GM12801 (cell line): ENCODE data around the gene PRKCH.

ENCODE experiments used
- TF ChIP-seq, protein P1 (sequence below): IDR thresholded peaks from one replicate; pipeline ENCODE4 v1.5.1; 2011; ENCODE audit warnings: control low read depth; ENCODE audit not compliant: insufficient read length; ENCODE audit errors: extremely low read depth

The PRKCH gene

DNA sequence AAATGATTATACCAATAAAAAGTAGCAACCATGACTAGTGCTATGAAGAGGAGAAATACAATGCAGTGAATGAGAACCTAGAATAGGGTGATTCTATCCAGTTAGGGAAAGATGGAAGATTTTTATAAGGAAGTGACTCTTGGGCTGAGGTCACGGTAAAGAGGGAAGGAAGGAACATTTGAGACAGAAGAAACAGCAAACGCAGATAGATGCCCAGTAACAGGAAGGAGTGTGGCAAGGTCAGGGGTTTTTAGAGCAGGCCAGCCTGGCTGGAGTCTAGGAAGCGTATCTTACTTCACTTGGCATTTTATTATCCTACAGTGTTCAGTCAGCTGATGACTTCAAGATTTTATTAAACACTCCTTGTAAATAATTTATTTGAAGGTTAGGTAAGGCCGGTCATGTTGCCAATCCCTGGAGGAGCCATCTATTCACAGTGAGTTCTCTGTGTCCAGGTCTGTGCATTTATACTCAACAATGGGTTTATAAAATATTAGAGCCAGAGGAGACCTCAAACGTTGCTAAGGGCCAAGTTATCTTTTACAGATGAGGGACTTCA, 170.6 kb downstream of the PRKCH start:
- TF ChIP-seq, protein P1, sequence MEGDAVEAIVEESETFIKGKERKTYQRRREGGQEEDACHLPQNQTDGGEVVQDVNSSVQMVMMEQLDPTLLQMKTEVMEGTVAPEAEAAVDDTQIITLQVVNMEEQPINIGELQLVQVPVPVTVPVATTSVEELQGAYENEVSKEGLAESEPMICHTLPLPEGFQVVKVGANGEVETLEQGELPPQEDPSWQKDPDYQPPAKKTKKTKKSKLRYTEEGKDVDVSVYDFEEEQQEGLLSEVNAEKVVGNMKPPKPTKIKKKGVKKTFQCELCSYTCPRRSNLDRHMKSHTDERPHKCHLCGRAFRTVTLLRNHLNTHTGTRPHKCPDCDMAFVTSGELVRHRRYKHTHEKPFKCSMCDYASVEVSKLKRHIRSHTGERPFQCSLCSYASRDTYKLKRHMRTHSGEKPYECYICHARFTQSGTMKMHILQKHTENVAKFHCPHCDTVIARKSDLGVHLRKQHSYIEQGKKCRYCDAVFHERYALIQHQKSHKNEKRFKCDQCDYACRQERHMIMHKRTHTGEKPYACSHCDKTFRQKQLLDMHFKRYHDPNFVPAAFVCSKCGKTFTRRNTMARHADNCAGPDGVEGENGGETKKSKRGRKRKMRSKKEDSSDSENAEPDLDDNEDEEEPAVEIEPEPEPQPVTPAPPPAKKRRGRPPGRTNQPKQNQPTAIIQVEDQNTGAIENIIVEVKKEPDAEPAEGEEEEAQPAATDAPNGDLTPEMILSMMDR, result no peak

DNA sequence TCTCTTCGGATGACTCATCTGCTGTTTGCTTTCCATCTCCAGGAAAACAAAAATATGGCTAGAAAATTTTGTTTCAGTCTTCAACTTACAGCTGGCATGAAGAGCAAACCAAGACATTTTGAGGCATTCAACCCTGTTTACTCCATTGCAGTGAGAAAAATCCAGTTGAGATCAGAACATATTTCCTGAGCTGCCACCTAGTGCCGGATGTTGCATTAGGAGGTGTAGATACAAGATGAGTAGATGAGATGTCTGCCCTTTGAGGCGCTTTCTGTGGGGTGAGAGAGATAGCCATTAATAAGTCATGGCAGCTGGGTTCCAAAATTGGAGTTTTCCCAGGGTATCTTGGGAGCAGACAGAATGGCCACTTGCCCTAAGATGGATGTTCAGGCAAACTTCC, 171.1 kb downstream of the PRKCH start:
- TF ChIP-seq, protein P1, result no peak

DNA sequence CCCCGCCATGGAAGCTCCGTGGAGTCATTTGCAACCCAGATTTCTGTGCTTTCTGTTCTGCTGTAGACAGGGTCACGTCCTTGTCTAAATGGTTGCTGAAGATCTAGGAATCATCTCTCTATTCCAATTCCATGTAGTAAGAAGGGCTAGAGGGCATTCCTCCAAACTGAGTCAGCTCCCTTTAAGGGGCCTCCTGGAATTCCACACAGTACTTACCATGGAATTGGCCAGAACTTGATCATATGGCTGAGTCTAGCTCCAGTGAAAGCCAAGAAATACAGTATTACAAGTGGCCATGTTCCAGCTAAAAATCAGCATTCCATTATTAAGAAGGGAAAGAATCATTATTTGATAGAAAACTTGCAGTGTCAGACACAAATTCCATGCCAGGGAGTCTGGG, 171.9 kb downstream of the PRKCH start:
- TF ChIP-seq, protein P1, result no peak

DNA sequence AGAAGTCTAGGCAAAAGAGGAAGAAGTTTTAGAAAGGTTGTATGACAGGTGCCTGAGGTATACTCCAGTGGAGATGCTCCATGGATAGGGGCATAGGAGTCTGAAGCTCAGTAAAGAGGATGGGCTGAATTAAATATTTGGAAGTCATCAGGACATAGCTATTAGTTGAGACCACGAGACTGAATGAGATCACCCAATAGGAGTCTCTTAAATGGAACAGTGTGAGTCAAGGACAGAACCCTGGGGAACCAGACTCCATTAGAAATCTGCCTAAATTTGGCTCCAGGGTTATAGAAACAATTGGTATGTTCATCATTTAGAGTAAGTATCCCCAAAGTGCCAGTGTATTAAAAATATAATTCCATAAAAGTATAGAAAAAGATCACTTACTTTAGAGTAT, 172.6 kb downstream of the PRKCH start:
- TF ChIP-seq, protein P1, result no peak

DNA sequence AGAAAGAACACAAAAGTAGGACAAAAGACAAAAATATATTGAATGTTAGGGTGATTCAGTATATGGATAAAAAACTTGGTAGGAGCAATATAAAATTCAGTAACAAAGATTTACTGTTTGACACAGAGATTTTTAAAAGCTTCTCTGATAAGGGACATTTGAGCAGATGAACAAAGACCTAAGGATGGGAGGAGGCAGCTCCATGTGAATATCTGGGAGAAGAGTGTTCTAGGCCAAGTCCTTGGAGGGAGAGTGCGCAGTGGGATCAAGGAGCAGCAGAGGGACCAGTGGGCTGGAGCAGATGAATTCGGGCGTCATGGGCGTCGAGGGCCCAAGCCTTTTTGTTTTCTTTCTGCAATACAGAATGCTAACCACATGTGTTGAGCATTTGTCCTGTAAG, 174.4 kb downstream of the PRKCH start:
- TF ChIP-seq, protein P1, result no peak

DNA sequence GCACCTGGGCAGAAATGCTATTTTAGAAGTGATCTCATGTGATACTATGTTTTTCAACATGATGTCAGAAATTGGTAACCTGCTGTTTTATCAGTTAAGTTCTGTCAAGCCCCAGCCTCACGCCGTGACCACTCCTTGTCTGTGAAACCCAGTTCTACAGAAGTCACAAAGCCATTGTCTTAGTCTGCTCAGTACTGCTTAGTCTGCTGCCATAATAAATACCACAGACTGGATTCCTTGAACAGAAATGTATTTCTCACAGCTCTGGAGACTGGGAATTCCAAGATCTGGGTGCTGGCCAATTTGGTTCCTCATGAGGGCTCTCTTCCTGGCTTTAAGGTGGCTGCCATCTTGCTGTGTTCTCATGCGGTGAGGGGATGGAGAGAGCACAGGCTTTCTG, 176.9 kb downstream of the PRKCH start:
- TF ChIP-seq, protein P1, result no peak

DNA sequence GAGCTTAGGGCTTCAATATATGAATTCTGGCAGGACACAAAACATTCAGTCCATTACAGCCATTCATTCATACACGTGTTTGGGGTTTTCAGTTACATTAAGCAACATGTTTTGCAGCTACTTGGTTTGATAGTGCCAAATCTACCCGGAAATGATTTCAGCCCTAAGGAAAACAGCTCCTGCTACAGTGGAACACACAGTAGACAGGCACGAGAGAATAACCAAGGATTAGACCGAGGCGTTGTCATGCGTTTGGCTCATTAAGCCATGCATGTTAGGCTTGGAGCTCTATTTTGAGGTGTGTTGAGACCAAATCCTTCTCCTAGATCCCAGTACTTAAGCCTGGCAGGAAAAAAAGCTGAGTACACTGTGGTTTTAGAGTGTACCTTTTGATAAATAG, 177.4 kb downstream of the PRKCH start:
- TF ChIP-seq, protein P1, result no peak
